ENCODE measurements around the gene DLAT.
"Not testable (repeated sequence)": the region's sequence is repeated elsewhere in the genome, so short reads cannot be mapped to it uniquely, and the experiment has no call there.

DLAT gene

DNA sequence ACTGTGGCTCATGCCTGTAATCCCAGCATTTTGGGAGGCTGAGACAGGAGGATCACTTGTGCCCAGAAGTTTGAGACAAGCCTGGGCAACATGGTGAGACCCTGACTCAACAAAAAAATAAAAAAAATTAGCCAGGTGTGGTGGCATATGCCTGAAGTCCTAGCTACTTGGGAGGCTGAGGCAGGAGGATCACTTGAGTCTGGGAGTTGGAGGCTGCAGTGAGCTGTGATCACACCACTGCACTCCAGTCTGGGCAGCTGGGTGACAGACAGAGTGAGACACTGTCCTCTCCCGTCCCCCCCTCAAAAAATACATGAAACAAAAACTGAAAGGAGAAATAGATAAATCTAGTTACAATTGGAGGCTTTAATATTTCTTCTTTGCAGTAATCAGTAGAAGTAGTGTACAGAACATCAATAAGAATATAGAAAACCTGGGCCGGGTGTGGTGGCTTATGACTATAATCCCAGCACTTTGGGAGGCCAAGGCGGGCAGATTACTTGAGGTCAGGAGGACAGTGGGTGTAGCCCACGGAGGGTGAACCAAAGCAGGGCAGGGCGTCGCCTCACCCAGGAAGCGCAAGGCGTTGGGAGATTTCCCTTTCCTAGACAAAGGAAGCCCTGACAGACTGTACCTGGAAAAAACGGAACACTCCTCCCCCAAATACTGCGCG, 19.6 kb upstream of the DLAT start:
- no peak for DNase-seq (ENCODE audit: low spot score)

DNA sequence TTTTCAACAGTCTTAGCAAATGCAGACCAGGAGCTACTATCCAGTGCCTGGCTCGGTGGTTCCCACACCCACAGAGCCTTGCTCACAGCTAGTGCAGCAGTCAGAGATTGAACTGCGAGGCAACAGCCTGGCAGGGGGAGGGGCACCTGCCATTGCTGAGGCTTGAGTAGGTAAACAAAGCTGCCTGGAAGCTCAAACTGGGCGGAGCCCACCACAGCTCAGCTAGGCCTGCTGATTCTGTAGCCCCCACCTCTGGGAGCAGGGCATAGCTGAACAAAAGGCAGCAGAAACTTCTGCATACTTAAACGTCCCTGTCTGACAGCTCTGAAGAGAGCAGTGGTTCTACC, 19.1 kb upstream of the DLAT start:
- DNase-seq (ENCODE audit: low spot score): not testable (repeated sequence)

DNA sequence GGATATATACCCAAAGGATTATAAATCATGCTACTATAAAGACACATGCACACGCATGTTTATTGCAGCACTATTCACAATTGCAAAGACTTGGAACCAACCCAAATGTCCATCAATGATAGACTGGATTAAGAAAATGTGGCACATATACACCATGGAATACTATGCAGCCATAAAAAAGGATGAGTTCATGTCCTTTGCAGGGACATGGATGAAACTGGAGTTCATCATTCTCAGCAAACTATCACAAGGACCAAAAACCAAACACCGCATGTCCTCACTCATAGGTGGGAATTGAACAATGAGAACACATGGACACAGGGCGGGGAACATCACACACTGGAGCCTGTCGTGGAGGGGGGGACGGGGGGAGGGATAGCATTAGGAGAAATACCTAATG, 13.8 kb upstream of the DLAT start:
- not testable (repeated sequence) for DNase-seq (ENCODE audit: low spot score)

DNA sequence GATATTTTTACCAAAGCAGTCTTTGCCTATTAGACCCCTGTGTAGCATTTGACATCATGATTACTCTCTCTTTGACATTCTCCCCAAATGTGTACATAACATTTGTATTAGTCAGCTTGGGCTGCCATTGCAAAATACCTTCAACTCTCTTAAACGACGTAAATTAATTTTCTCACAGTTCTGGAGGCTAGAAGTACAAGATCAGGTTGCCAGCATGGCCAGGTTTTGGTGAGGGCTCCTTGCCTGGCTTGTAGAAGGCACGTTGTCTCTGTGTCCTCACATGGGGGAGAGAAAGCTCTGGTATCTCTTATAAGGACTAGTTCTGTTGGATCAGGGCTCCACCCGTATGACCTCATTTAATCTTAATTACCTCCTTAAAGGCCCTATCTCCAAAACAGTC, 12.3 kb upstream of the DLAT start:
- no peak for DNase-seq (ENCODE audit: low spot score)

DNA sequence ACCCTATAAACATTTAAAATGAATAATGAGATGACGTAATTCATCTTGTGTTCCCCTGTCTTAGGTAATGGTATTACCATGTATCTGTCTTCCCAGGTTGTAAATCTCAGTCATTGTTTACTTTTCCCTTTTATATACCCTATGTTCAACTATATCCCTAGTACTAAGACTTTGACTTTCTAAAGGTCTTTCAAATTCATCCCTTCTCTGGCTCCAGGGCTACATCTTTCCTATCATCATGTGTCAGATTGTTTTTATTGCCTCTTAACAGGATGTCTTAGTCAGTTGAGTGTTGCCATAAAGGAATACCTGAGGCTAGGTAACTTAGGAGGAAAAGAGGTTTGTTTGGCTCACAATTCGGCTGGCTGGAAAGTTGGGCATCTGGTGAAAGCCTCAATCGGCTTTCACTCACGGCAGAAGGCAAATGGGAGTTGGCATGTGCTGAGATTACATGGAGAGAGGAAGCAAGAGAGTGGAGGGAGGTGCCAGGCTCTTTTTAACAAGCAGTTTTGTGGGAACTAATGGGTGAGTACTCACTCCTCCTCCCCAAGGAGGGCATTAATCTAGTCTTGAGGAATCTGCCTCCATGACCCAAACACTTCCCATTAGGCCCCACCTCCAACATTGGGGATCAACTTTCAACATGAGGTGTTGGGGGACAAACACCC, 11.6 kb upstream of the DLAT start:
- no peak for DNase-seq (ENCODE audit: low spot score)

DNA sequence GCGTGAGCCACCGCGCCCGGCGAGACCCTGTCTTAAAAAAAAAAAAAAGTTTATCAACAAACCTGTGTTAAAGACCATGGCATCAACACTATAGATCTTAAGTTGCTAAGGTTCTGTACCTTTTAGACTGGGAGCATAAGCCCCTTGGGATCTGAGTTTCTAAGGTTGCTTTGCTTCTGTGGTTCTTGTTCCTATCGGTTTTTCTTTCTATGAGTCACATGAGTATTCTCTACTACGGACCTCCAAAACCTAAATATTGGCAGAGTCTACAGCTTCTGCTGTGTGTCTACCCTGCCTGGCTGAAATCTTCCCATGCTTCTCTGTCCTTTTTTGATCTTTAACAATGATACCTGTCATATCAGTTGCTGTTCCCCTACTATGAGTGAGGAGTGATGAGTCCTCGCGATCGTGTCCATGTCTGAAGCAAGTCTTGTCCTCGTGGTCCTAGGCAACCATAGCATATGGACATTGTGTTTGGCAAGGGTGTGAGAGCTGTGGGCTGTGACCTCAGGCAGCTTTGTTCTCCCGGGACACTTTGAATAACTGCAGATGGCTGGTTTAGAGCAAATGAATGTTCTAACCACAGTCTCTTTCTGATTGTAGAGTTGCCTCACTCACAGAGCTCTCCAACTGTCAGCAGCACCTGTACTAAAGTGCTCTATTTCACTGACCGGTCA, 9.0 kb upstream of the DLAT start:
- DNase-seq (ENCODE audit: low spot score): no peak

DNA sequence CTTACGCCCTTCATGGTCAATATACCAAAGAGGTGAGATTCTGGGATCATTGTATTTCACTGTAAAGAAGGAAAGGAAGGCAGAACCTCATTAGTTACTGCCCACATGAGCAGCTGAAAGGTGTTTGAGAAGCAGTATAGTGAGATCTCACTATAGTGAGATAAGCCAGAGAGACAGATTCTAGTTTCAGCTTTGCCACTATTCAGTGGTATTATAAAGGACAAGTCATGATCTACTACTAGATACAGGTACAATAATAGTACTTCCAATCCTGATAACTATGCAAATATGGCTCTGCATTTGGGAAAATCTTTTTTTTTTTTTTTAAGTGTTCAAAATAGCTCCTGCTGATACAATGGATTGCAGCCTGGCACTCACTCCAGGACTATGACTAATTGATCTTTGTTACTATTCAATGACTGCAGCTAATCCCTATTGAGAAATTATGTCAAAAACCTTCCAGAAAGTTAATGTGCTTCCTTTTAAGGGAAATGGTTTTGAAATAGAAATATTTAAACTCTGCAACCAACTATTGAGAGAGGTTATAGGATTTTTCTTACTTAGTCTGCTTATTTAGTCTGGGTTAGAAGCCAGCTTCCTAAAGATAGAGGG, 8.3 kb upstream of the DLAT start:
- no peak for DNase-seq (ENCODE audit: low spot score)

DNA sequence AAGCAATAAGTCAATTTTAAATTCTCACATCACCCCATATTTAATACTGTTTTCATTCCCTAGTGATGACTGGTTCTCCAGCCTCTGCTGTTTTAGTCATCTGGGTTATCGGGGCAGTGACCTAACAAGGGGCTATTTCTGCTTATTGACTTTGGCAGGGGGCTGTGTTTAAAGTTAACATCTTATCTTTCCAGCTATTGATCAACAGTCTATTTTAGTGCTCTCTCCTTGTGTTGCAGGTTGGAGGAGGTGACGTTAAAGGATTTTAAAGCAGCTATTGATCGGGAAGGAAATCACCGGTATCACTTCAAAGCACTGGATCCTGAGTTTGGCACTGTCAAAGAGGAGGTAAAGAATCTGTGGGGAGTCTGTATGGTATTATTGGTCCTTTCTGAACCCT, 7.7 kb upstream of the DLAT start:
- DNase-seq (ENCODE audit: low spot score): no peak

DNA sequence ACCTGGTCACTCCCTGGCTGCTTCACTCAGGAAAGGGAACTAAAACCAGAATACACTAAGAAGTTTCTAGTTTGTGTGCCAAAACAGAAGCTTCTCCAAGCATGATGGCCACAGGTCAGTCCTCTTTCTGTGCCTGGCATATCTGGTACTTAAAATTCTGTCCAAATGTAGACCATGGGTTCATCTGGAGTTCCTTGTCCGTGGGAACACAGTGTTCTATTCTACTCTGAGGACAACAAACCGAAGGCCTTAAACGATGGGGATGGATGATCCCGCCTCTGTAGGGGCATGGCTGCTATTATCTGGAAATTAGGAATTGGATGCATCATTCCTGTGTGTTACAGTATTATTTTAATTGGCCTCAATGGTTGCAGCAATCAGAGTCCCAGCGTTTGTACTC, 6.1 kb upstream of the DLAT start:
- DNase-seq (ENCODE audit: low spot score): no peak

DNA sequence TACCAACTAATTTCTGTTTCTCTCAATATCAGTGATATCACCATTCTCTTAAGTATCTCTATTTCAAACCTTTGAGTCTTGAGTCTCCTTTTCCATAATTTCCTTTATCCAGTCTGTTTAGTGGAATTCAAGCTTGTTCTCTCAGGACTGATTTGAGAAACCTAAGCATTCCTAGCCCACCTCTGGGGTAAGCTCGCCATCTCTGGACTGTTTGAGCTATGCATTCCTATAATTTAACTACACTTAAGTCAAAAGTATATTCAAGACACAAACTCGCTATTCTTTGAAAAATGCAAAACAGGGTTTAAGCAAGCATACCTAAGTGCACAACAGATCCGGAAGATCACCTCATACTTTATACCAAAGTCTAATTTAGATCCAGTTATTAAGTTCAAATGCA, 2.1 kb upstream of the DLAT start:
- peak; percentile 13 for DNase-seq (ENCODE audit: low spot score)

DNA sequence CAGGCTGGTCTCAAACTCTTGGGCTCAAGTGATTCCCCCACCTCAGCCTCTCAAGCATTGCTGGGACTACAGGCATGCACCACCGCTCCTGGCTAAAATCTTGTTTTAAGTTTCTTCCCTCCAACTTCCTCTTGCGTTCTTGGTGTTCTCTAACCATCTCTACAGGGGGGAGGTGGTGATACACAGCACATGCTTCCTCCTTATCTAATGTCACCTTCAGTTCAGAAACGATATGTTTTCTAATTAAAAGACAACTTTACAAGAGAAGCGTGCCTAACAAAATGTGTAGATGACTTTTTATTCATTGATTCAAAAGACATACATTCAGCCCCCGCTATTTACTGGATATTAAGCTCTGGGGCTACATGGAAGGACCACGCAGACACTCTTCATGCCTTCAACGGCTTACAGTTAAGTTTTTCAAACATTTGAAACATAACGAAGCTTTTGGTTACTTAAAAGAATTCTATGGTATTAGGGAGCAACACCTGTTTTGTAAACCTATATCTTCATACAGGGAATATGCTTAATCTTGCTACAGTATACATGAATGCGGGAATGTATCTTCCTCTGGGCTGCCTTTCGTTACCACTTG, 933 bp upstream of the DLAT start:
- DNase-seq (ENCODE audit: low spot score): peak; percentile 77

DNA sequence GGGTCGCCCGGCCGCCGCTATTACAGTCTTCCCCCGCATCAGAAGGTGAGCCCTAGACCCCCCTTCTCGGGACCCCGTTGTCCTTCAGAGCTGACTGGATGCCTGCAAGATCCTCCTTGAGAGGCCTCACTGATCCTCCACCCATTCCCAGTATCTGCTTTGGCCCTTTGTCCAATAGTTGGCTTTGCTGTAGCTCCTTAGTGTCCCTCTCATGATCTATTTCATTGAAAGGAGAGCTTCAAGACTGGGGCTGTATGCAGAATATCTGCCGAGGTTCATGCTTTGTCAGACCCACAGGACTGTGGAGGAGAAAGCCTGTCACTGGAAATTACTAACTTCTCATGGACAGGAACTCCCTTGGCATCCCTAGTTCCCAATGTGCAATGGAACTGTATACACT, 499 bp downstream of the DLAT start:
- DNase-seq (ENCODE audit: low spot score): peak; percentile 38

DNA sequence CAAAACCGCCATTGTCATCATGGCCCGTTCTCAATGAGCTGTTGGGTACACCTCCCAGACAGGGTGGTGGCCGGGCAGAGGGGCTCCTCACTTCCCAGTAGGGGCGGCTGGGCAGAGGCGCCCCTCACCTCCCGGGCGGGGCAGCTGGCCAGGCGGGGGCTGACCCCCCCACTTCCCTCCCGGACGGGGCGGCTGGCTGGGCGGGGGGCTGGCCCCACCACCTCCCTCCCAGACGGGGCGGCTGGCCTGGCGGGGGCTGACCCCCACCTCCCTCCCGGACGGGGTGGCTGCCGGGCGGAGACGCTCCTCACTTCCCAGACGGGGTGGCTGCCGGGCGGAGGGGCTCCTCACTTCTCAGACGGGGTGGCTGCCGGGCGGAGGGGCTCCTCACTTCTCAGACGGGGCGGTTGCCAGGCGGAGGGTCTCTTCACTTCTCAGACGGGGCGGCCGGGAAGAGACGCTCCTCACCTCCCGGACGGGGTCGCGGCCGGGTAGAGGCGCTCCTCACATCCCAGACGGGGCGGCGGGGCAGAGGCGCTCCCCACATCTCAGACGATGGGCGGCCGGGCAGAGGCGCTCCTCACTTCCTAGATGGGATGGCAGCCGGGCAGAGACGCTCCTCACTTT, 1.7 kb downstream of the DLAT start:
- not testable (repeated sequence) for DNase-seq (ENCODE audit: low spot score)

DNA sequence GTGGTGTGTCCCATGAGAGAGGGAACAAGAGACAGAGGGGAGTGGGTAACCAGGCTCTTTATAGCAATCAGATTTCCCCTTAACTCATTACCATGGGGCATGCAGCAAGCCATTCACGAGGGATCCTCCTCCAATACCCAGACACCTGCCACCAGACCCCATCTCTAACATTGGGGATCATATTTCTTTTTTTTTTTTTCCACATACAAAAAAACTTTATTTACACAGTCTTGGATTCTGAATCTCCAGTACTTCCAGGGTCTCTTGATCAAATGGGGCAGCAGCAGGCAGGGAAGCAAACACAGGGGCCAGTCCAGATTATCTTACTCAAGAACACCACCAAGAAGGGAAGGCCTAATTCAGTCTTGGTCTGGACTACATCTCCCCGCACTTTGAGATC, 4.3 kb downstream of the DLAT start:
- DNase-seq (ENCODE audit: low spot score): no peak

DNA sequence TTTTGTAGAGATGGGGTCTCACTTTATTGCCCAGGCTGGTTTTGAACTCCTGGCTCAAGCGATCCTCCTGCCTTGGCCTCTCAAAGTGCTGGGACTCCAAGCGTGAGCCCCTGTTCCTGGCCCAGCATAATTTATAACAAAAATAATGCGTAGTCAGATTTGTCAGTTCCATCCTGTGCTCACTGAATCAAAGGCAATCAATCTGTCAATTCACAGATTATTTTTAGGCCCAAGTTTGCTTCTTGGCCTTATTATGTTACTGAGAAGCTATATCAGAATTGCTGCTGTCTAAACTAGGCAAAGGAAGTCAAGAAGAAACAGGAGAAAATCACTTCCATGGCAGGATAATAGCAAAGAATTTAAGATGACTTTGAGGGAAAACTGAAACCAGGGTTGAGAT, 8.7 kb downstream of the DLAT start:
- DNase-seq (ENCODE audit: low spot score): no peak

DNA sequence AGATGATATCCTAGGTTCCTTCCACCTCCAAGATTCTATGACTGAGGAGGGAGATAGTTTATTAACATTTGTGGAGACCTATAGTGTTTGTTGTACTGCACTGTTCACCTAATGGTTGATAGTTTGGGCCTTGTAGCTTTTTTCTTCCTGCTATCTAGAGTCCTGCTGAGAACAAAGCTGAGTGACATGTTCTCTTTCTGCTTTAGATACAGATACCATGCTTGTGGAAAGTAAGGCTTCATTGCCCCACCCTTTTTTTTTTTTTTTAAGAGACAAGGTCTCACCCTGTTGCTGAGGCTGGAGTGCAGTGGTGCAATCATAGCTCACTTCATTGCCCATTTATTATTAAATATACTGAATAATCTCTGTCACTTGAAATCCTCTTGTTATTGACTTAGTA, 12.3 kb downstream of the DLAT start:
- no peak for DNase-seq (ENCODE audit: low spot score)

DNA sequence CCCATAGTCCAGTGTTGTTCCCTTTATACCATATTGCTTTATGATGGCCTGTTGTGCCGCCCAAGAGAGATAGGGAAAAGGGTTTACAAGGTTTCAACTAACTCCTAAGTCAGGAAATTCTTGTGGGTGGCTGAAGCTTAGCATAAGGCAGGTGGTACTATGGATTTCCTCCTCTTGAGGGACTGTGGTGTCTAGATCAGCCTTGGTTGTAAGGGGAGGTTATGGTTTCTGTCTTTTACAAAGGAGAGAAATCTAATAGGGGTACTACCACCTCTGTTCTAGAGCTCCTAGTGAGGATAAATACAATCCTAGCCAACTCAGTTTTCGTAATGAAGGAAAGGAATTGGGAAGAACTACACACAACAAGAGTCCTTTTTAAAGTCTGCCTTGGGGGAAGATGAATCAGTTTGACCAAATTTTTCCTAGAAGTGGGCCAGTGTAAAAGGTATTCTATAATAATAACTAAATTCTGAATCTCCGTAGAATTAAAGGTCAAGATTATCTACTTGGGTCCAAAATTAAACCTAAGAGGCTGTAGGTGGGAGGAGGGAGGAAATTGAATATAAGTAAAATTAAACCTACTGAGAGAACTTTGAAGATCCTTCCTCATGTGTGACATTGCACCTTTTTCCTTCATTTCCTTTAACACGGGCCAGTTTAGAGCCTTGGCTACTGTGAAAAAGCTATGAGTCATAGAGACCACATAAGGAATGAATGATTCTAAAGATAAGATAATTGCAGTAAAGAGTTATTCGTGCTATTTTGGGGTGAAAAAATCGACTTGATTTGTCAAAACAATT, 17.2 kb downstream of the DLAT start:
- no peak for DNase-seq (ENCODE audit: low spot score)

DNA sequence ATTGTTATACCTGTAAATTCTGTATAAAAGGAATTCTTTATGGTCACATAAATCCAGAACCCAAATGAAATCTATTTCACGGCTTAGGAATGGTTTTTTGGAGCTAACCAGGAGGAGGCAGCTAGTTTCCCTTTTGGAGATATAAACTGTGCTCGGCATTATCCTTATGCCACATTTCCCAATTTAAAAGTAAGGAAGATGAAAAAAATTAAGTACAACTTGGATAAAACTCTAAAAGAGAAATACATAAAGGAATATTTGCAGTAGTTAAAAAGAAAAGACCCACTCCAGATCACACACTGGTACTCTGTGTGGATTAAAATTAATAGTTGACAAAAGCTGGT, 17.7 kb downstream of the DLAT start:
- DNase-seq (ENCODE audit: low spot score): no peak

DNA sequence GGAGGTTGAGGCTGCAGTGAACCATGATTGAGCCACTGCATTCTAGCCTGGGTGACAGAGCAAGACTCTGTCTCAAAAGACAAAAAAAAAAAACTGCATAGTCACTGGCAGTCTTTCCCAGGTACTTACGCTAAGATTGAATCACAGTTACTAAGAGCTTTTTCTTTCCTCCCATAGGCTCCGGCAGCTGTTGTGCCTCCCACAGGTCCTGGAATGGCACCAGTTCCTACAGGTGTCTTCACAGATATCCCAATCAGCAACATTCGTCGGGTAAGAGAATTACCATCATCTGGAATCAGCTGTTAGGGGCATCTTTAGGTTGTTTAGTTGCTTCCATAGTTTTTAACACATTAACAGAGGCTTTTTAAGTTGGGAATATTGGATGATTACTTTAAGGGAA, 19.8 kb downstream of the DLAT start:
- no peak for DNase-seq (ENCODE audit: low spot score)

DNA sequence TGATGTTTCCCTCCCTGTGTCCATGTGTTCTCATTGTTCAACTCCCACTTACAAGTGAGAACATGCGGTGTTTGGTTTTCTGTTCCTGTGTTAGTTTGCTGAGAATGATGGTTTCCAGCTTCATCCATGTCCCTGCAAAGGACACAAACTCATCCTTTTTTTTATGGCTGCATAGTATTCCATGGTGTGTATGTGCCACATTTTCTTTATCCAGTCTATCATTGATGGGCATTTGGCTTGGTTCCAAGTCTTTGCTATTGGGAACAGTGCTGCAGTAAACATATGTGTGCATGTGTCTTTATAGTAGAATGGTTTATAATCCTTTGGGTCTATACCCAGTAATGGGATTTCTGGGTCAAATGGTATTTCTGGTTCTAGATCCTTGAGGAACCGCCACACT, 21.4 kb downstream of the DLAT start:
- DNase-seq (ENCODE audit: low spot score): not testable (repeated sequence)

DNA sequence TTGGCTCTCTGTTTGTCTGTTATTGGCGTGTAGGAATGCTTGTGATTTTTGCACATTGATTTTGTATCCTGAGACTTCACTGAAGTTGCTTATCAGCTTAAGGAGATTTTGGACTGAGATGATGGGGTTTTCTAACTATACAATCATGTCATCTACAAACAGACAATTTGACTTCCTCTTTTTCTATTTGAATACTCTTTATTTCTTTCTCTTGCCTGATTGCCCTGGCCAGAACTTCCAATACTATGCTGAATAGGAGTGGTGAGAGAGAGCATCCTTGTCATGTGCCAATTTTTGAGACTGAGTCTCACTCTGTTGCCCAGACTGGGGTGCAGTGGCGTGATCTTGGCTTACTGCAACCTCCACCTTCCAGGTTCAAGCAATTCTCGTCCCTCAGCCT, 23.0 kb downstream of the DLAT start:
- DNase-seq (ENCODE audit: low spot score): not testable (repeated sequence)

DNA sequence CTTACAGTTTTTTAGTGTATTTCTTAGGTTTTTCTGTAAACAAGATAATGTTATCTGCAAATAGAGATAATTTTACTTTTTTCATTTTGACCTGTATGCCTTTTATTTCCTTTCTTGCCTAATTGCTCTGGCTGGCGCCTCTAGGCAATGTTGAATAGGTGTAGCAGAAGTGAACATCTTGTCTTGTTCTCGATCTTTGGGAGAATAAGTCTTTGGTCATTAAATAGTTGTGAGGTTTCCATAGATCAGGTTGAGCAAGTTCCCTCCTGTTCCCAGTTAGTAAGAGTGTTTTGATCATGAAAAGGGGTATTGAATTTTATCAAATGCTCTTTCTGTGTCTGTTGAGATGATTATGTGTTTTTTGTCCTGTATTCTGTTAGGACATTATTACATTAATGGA, 24.6 kb downstream of the DLAT start:
- no peak for DNase-seq (ENCODE audit: low spot score)

All from NAMALWA (cell line).